OCI-LY1 (cell line): Measurements from ENCODE around the gene ENDOV.

ENCODE experiments used
- CTCF ChIP-seq: fragments of 200-600 bp; sonication (generic), shearing (Covaris generic); IDR thresholded peaks from 2 replicates; pipeline ENCODE4 v1.5.1; 2017; ENCODE audit warnings: mild to moderate bottlenecking, antibody characterized with exemption, low read length, moderate library complexity, mixed read lengths
- EZH2 ChIP-seq: fragments of 200-600 bp; sonication (generic), shearing (Covaris generic); IDR thresholded peaks from 2 replicates; pipeline ENCODE4 v1.8.0; 2017; ENCODE audit warnings: borderline replicate concordance, mixed run types, mild to moderate bottlenecking, antibody characterized with exemption, low read length, moderate library complexity, mixed read lengths

GRCh38 chr17:80482058-80482318 lies 67.0 kb downstream of the ENDOV start:
- TF ChIP-seq CTCF (no peak), EZH2 (no peak)
